A673 (cell line): ENCODE measurements around the gene SND1. TPM values are rescaled to one million over a fixed set of nuclear protein-coding genes. Genes with fewer than 3 reads are reported as not detected.

Experiments used
- BruUV-seq: library from RNA; stranded (reverse); fragments of 400-500 nt; replicated peaks from 2 replicates; lab custom pipeline; 2021; lab: Mats Ljungman, UMichigan
- CTCF ChIA-PET: fragments of 300-600 bp; sonication (Branson Sonifier 250); formaldehyde crosslinking; loops from one replicate; lab custom pipeline; 2022; ENCODE audit warnings: antibody characterized with exemption; lab: Charles Lee
- POLR2A ChIA-PET: fragments of 300-600 bp; sonication (Branson Sonifier 250); formaldehyde crosslinking; loops from one replicate; lab custom pipeline; 2022; ENCODE audit warnings: antibody characterized with exemption; ENCODE audit not compliant: low non-redundant PET; lab: Charles Lee
- DNase-seq: peaks from one replicate; pipeline ENCODE4 v3.0.0-alpha.2; 2015; ENCODE audit warnings: low spot score
- H3K27ac ChIP-seq: fragments of 200-600 bp; sonication (generic); 2 replicates; pipeline ENCODE4 v1.5.1; 2016; ENCODE audit warnings: mixed run types, low read depth, mild to moderate bottlenecking, mixed read lengths, antibody characterized with exemption, low read length; ENCODE audit not compliant: poor library complexity, severe bottlenecking
- H3K27me3 ChIP-seq: fragments of 200-600 bp; sonication (generic); replicated peaks from 2 replicates; pipeline ENCODE4 v1.6.1; 2017; ENCODE audit warnings: mixed run types, low read depth, mild to moderate bottlenecking, mixed read lengths, antibody characterized with exemption, low read length; ENCODE audit not compliant: insufficient read depth, poor library complexity
- H3K36me3 ChIP-seq: fragments of 200-600 bp; sonication (generic); 2 replicates; pipeline ENCODE4 v1.6.1; 2016; ENCODE audit warnings: mixed run types, mild to moderate bottlenecking, mixed read lengths, antibody characterized with exemption, low read length; ENCODE audit not compliant: insufficient read depth, poor library complexity, severe bottlenecking
- H3K4me1 ChIP-seq: fragments of 200-600 bp; sonication (generic); 2 replicates; pipeline ENCODE4 v1.6.1; 2017; ENCODE audit warnings: mixed run types, mild to moderate bottlenecking, mixed read lengths, antibody characterized with exemption, low read length; ENCODE audit not compliant: insufficient read depth, poor library complexity, severe bottlenecking
- H3K4me3 ChIP-seq: fragments of 200-600 bp; sonication (generic); 2 replicates; pipeline ENCODE4 v1.5.1; 2016; ENCODE audit warnings: low read depth, mixed run types, mild to moderate bottlenecking, mixed read lengths, low read length; ENCODE audit not compliant: poor library complexity, severe bottlenecking
- H3K9me3 ChIP-seq: fragments of 200-600 bp; sonication (generic); 2 replicates; pipeline ENCODE4 v1.6.1; 2016; ENCODE audit warnings: mixed run types, low read depth, mild to moderate bottlenecking, mixed read lengths, antibody characterized with exemption, low read length; ENCODE audit not compliant: poor library complexity, severe bottlenecking
- CTCF ChIP-seq: fragments of 300-800, 200-600 bp; sonication (generic); conservative IDR thresholded peaks from 2 replicates; pipeline ENCODE4 v1.5.1; 2017; ENCODE audit warnings: low read depth, mild to moderate bottlenecking, antibody characterized with exemption, low read length, moderate library complexity, mixed read lengths
- EZH2 ChIP-seq: fragments of 200-600 bp; sonication (generic); IDR thresholded peaks from 2 replicates; pipeline ENCODE4 v1.6.1; 2017; ENCODE audit warnings: borderline replicate concordance, low read depth, mild to moderate bottlenecking, mixed read lengths, antibody characterized with exemption, low read length; ENCODE audit not compliant: poor library complexity, severe bottlenecking
- intact Hi-C: fragments of 100-400 bp; cut with micrococcal nuclease; formaldehyde crosslinking; loops from one replicate; pipeline ENCODE4 v1.10.0; 2022; ENCODE audit not compliant: unreplicated experiment
- total RNA-seq: library from RNA; stranded (reverse); gene quantifications from 2 replicates; pipeline ENCODE4 v1.2.3, GENCODE V29; 2021

The SND1 gene
- total RNA-seq, 1 experiment from 2014 or later: 177 TPM

GRCh38 chr7:127658970-127659630, 7.1 kb downstream of the SND1 start:
- no TSS peak for BruUV-seq
- TF ChIP-seq EZH2: no peak
- TF ChIP-seq CTCF: no peak
- Histone ChIP-seq H3K27ac (no peak overlapping the region), H3K4me3 (no peak overlapping the region), H3K4me1 (peaks cover 7% of the 10 kb centered on the region), H3K36me3 (no peaks in the 10 kb centered on the region), H3K27me3 (no peaks in the 10 kb centered on the region), H3K9me3 (no peaks in the 10 kb centered on the region)
- intact Hi-C loops: no loop called here
- CTCF ChIA-PET: no interaction called here
- POLR2A ChIA-PET: no interaction called here
- no peak for DNase-seq

GRCh38 chr7:127665922-127666321, 13.9 kb downstream of the SND1 start:
- TF ChIP-seq CTCF (no peak), EZH2 (no peak)
- POLR2A ChIA-PET: no interaction called here
- Histone ChIP-seq H3K4me1 (no peaks in the 10 kb centered on the region), H3K27me3 (no peaks in the 10 kb centered on the region), H3K9me3 (no peaks in the 10 kb centered on the region), H3K27ac (no peak overlapping the region), H3K4me3 (no peak overlapping the region), H3K36me3 (no peaks in the 10 kb centered on the region)
- BruUV-seq: no TSS peak
- CTCF ChIA-PET: no interaction called here
- intact Hi-C loops: no loop called here
- DNase-seq: no peak

GRCh38 chr7:127666602-127667001, 14.6 kb downstream of the SND1 start:
- no peak overlapping the region for H3K27ac ChIP-seq
- no peak for TF ChIP-seq EZH2
- no peak for TF ChIP-seq CTCF
- H3K27me3 ChIP-seq: no peaks in the 10 kb centered on the region
- intact Hi-C loops: no loop called here
- ChIA-PET POLR2A (no interaction called here), CTCF (no interaction called here)
- no TSS peak for BruUV-seq
- DNase-seq: no peak
- no peaks in the 10 kb centered on the region for H3K36me3 ChIP-seq
- no peaks in the 10 kb centered on the region for H3K4me1 ChIP-seq
- H3K4me3 ChIP-seq: no peak overlapping the region
- no peaks in the 10 kb centered on the region for H3K9me3 ChIP-seq
